ENCODE measurements around the gene CDH4.

DNA sequence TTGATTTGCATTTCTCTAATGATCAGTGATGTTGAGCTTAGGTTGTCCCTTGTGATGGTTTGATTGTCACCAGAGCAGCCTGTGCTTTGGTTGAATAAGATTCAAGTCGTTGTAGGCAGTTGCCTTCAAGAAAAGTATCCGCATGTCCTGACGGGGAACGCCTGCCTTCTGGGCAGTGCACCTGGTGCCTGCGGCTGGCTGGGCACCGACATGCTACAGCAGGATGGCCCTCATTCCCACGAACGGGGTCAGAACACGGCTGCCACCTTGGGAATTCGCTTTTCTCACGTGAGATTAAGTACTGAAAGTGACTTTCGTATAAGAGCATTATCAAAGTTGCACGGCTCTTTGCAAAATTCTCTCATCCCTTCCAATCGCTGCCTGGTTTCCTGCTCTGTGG lies 78.4 kb downstream of the CDH4 start:
- no peak for TF ChIP-seq POLR2A (IDR thresholded peaks at IDR 0.05; ENCODE audit: low read length)
- TF ChIP-seq GATA1 (IDR thresholded peaks at IDR 0.05; ENCODE audit: low read depth, low read length) = no peak
